ENCODE measurements around the gene EFCAB12. TPM values are rescaled to one million over a fixed set of nuclear protein-coding genes. Genes with fewer than 3 reads are reported as not detected.

The EFCAB12 gene
- total and polyA plus RNA-seq, 2 of the 8 experiments (the other 6 are each of a cell fraction or from before 2014, with no cell fraction given) = 0.60 to 0.99 TPM

GRCh38 chr3:129382366-129382765 lies 46.1 kb downstream of the EFCAB12 start (continued):
- no peak for TF ChIP-seq CHD1 (IDR thresholded peaks at IDR 0.05; ENCODE audit: low read depth, low read length)

Data from H1 (cell line).